HCEC 1CT (cell line): ENCODE measurements around the gene ZNF469.
A peak's percentile ranks its signal among the peaks of the same experiment; 100 is the strongest.

Source experiments
- DNase-seq: peaks from one replicate; pipeline ENCODE4 v3.0.0-alpha.2; 2017

The ZNF469 gene, protein sequence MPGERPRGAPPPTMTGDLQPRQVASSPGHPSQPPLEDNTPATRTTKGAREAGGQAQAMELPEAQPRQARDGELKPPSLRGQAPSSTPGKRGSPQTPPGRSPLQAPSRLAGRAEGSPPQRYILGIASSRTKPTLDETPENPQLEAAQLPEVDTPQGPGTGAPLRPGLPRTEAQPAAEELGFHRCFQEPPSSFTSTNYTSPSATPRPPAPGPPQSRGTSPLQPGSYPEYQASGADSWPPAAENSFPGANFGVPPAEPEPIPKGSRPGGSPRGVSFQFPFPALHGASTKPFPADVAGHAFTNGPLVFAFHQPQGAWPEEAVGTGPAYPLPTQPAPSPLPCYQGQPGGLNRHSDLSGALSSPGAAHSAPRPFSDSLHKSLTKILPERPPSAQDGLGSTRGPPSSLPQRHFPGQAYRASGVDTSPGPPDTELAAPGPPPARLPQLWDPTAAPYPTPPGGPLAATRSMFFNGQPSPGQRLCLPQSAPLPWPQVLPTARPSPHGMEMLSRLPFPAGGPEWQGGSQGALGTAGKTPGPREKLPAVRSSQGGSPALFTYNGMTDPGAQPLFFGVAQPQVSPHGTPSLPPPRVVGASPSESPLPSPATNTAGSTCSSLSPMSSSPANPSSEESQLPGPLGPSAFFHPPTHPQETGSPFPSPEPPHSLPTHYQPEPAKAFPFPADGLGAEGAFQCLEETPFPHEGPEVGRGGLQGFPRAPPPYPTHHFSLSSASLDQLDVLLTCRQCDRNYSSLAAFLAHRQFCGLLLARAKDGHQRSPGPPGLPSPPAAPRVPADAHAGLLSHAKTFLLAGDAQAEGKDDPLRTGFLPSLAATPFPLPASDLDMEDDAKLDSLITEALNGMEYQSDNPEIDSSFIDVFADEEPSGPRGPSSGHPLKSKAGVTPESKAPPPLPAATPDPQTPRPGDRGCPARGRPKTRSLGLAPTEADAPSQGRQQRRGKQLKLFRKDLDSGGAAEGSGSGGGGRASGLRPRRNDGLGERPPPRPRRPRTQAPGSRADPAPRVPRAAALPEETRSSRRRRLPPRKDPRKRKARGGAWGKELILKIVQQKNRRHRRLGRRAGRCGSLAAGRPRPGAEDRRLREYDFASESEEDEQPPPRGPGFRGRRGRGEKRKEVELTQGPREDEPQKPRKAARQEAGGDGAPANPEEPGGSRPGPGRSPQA (N-terminal part only)

GRCh38 chr16:88382491-88383400, at the start of gene ZNF469:
Gene ZNF469 (plus strand): TSS chr16:88382959. CDS start chr16:88427471, 44,512 bp downstream.
- DNase-seq, result peak; percentile 27

GRCh38 chr16:88333848-88334777, 48.6 kb upstream of the ZNF469 start:
- DNase-seq, result no peak

- DNase-seq, result no peak
These were observed 47.7 kb upstream of the ZNF469 start for GRCh38 chr16:88334778-88335720.

DNA sequence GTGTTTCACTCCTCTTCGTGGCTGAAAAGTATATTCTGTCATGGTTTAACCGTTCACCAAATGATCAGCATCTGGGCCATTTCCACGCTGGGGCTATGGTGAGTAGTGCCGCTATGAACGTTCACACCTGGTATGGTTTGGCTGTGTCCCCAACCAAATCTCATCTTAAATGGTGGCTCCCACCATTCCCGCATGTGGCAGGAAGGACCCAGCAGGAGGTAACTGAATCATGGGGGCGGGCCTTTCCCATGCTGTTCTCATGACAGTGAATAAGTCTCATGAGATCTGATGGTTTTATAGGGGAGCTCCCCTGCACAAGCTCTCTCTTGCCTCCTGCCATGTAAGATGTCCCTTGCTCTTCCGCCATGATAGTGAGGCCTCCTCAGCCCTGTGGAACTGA, 45.7 kb upstream of the ZNF469 start:
- no peak for DNase-seq

DNA sequence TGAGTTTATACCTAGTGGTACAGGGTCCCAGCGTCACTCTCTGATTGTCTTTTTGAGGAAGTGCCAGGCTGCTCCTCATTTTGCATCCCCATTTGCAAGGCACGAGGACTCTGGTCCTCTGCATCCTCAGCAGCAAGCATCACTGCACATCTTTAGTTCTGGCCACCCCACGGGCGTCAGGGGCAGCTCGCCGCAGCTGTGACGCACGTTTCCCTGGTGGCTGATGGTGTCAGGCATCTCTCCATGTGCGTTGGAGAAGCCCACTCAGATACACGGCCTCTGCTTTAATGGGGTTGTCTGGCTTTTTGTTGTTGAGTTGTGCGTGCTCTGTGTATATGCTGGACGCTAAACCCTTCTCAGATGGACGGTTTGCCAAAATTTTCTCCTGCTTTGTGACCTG, 45.2 kb upstream of the ZNF469 start:
- no peak for DNase-seq

DNA sequence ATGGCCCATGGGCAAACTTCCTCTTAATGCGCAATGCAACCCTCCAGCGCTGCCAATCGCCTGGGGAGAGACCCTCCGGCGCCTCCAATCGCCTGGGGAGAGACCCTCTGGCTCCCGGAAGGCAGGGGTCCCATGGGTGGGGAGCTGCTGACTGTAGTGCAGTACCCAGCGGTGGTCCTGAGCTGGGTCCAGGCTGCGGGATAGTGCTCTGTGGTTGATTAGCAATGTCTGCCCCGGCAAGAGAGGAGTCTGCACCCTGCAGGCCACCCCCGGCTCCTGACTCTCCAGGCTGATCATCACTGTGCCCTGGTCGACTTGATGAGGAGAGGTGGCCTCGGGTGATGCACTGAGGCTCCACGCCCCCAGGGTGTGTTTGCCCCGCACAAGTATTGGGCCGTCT, 44.6 kb upstream of the ZNF469 start:
- no peak for DNase-seq

DNA sequence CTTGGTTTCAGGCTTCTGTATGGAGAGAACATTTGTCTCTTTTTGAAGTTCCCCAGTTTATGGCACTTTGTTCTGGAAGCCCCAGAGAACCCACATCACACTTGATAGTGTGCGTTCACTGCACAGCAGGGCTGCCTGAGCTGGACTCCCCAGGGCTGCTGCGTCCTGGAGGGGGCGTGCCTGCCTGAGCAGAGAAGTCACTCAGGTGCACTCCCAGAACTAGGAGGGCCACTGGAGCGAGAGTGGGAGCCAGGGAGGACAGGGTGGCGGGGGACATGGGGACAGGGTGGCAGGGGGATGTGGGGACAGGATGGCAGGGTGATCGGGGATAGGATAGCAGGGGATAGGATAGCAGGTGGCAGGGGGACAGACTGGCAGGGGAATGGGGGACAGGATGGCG, 43.9 kb upstream of the ZNF469 start:
- no peak for DNase-seq

DNA sequence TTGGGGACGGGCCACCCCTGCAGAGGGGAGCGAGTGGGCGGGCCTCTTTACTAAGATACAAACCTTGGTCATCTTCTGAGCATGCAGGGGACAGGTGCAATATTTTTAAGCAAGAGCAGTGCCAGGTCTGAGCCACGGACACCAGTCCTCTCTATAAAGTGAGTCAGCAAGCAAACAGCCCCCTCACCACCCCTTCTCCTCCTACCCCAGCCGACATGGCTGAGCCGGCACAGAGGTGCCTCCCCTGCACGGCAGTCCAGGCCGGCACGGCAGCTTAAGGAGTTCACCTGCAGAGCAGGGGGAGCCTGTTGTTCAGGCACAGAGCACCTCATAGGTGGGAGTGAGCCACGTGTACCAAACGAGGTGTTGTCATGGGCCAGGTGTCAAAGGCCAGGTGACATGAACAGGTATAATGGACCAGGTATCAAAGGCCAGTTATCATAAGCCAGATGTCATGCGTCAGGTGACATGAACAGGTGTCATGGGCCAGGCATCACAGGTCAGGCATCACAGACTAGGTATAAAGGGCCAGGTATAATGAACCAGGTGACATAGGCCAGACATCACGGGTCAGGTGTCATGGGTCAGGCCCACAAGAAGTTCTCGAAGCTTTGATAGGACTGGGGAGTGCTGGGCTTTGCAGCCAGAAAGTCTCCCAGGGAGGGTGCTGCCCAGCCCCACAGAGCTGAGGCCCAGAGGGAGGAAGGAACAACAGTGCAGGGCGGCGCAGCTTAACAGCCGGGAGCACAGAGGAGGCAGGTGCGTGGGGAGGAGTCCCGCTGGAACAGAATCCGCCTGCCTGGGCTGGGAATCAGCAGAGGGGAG, 42.6 kb upstream of the ZNF469 start:
- DNase-seq, result no peak

DNA sequence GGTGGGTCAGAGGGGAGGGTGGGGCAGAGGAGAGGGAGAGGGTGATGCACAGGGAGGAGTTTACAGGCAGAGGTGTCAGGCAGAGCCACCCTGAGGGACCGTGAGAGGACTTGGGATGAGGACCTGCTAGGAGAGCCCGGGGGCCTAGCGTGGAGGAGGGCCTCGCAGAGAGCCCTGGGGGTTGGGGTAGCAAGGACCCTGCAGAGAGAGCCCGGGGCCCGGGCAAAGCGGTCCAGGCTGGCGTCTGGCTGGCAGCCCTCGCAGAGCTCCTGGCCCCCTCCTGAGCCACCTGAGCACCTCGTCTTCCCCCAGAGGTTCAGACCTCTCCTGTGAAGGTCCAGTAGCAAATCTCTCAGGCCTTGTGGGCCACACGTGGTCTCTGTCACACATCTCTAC, 42.0 kb upstream of the ZNF469 start:
- DNase-seq, result no peak

DNA sequence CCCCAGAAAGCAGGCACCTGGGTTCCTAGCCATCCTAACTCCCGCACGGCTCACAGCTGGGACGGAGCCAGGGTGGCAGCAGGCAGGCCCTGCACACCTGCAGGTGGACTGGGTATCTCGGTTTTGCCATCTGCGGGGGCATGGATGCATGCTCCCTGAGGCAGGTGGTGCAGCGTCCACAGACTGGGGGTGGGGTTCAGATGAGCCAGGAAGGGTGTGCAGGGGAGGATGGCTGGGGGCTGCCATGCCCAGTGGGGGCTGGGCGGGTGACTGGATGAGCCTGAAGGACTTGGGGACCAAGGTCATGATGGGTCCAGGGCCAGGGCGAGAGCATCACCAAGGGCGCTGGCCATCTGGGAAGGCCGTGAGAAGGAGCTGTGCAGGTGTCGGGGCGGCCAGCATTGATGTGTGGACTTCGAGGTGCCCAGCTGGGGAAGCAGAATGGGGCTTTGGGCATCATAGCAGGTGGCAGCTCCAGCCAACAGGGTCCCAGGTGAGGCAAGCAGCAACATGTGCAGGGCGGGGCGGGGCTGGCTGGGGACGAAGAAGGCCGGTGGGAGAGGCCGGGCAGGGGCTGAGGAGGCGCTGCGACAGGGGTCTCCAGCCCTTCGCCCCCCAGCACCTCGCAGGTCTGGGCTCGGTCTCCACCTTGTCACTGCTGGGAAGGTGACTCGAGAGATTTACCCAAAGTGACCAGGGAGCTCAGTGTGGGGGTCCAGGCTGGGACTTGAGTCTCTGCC, 41.0 kb upstream of the ZNF469 start:
- DNase-seq, result no peak

DNA sequence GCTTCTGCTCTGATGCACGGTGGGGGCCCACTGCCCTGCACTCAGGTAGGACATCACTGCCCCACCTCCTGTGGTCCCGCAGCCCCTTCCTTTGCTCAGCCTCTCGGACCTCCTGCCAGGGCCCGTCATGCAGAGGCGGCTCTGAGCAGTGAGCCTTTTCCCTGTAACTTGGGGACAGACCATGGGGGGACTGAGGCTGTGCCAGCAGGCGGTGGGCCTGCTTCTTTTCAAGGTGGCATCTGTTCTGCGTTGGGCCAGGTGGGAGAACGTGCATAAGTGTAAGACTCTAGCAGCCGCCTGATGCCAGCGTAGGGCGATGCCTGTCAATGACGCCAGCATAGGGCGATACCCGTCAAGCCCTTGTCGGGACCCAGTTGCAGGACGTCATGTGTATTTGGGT, 40.3 kb upstream of the ZNF469 start:
- no peak for DNase-seq

- DNase-seq, result no peak
These were observed 39.4 kb upstream of the ZNF469 start for GRCh38 chr16:88343271-88343791.

DNA sequence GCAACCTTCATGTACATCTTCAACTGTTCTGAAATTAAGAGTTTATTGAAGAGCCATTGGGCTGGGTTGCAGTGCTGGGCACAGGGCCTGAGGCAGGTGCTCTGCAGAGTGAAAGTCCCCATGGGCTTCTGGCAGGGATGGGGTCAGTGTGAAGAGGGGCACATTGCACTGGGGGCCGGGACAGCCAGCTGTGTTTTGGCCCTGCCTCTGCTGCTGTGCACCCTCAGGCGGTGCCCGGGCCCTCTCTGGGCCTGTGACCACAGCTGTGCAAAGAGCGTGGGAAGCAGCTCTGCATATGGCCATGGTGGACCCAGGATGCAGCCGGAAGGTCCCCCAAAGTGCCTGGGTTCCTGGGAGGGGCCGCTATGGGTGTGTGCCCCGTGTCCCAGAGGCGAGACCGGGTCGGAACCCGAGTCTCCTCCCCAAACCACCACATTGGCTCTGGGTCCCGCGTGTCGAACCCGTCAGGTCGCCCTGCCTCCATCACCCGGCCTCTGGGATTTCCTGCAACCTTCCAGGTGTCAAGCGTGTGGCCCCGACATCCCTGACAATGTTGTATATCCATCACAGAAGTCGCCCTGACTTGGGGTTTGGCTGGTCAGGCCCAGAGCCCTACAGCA, 38.2 kb upstream of the ZNF469 start:
- no peak for DNase-seq

GRCh38 chr16:88345031-88345720, 37.6 kb upstream of the ZNF469 start:
- no peak for DNase-seq

DNA sequence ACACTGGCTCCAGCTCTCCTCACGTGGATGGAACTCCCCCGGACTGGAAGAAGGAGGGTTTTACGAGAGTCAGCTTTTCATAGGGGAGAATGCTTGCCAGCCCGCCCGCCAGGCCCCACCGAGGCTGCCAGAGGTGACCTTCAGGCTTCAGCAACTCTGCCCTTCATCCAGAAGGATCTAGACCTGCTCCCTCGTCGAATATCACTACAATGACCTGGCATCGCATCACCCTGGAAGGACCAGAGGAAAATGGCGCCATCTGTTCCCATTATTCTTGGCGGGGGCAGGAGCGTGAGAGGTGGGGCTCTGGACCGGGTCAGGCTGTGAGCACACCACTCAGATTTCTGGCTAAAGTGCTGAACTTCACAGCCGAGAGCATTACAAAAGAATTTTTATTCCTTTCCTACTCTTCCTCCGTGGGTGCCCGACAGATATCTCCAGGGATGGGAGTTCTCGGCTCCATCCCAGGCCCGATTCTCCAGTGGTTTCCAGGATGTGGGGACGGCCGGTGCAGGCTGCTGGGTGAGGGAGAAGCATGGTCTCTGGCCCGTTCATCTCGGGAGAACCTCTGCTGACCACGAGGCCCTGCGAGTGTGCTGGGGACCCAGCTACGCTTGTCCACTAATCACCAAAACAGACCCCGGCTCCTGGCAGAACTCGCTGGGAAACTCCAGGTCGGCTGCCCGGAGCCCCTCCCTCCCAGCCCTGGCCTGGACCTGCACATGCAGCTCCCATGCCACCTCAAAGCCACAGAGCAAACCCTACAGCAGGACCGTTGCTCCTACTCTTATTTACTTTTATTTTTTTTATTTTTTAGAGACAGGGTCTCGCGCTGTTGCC, 36.8 kb upstream of the ZNF469 start:
- DNase-seq, result no peak
